Measurements from ENCODE around the gene CTBP2. TPM values are rescaled to one million over a fixed set of nuclear protein-coding genes. Genes with fewer than 3 reads are reported as not detected.

CTBP2 gene
- total RNA-seq, 2 experiments from 2014 or later = 0.17 TPM; not detected in 1

DNA sequence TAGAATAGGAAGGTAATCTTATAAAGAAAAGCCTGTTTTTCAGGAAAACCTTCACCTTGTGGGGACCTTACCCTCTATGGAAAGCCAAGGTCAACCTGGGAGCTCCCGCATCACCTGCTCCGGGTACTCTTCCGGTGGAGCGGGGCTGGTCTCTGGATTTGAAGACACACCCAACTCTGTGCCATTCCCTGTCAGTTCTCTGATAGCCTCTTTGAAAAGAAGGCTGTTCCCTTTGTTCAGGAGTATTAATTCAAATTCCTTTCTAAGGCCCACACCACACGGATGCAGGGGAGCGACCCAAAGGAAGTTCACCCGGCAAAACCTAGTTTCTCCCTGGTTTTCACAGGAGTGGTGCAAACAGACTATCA is 10.7 kb downstream of the CTBP2 start:
- POLR2A ChIA-PET = no interaction called here
- intact Hi-C loops (cut with DNase I, micrococcal nuclease) = no loop called here

DNA sequence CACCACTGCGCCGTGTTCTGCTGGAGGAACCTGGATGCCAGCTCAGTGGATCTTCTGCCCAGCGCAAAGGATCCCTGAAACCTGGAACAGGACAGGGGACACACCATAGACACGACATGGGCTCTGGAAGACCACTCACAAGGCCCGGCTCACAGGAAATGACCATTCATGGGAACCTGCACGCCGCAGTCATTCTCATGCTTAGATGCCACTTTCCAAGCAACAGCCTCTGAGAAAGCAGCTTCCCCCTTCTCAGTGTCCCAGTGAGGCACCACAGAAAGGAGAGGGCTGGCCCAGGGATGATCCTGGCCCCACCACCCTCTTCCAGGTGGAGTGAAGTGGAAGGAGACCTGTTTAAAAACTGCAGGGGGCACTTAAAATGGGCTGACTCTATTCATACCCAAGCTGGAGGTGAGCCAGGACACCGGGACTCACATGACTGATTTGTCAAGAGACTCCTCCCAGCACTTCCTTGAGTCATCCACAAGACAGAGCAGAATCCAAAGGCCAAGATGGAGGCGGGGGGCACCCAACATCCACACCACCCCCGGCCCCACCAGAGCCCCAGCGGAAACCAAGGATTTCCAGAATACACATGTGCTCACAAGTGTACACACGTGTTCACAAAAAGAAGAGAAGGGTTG is 11.2 kb downstream of the CTBP2 start:
- Histone ChIP-seq H3K27ac (ENCODE audit: low read depth in 1 of 2, low read length in 2 of 2) (no peak overlapping the region), H3K27me3 (ENCODE audit: control insufficient read depth in 1 of 2, insufficient read depth in 2 of 2, low read length in 2 of 2) (peaks cover 32 to 44% of the 10 kb centered on the region in 2 experiments), H3K9me3 (ENCODE audit: control insufficient read depth in 1 of 2, insufficient read depth in 1 of 2, low read length in 2 of 2) (peaks cover 0 to 17% of the 10 kb centered on the region in 2 experiments), H3K4me1 (ENCODE audit: insufficient read depth, low read length) (no peaks in the 10 kb centered on the region), H3K4me3 (ENCODE audit: low read length) (no peak overlapping the region), H3K36me3 (ENCODE audit: insufficient read depth, low read length) (no peaks in the 10 kb centered on the region)
- Mint-ChIP-seq H3K4me3 (no peak overlapping the region), H3K4me1 (ENCODE audit: low read depth) (no peaks in the 10 kb centered on the region), H3K27ac (no peak overlapping the region), H3K9me3 (no peaks in the 10 kb centered on the region), H3K27me3 (peaks cover 72% of the 10 kb centered on the region), H3K36me3 (ENCODE audit: low read depth) (no peaks in the 10 kb centered on the region)
- peak in 2 of 14 experiments; percentile 39 to 44 for DNase-seq
- TF ChIP-seq, protein P1, sequence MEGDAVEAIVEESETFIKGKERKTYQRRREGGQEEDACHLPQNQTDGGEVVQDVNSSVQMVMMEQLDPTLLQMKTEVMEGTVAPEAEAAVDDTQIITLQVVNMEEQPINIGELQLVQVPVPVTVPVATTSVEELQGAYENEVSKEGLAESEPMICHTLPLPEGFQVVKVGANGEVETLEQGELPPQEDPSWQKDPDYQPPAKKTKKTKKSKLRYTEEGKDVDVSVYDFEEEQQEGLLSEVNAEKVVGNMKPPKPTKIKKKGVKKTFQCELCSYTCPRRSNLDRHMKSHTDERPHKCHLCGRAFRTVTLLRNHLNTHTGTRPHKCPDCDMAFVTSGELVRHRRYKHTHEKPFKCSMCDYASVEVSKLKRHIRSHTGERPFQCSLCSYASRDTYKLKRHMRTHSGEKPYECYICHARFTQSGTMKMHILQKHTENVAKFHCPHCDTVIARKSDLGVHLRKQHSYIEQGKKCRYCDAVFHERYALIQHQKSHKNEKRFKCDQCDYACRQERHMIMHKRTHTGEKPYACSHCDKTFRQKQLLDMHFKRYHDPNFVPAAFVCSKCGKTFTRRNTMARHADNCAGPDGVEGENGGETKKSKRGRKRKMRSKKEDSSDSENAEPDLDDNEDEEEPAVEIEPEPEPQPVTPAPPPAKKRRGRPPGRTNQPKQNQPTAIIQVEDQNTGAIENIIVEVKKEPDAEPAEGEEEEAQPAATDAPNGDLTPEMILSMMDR (IDR thresholded peaks at IDR 0.05) = no peak
- CTCF ChIA-PET = no interaction called here
- POLR2A ChIA-PET = no interaction called here
- no peak for ATAC-seq (ENCODE audit: poor library complexity)
- intact Hi-C loops (cut with DNase I, micrococcal nuclease) = no loop called here

More for the DNA sequence above, 10.7 kb downstream of the CTBP2 start:
- TF ChIP-seq, protein P1 (IDR thresholded peaks at IDR 0.05) = no peak
- peaks cover 0 to 17% of the 10 kb centered on the region in 2 experiments for H3K9me3 ChIP-seq (ENCODE audit: control insufficient read depth in 1 of 2, insufficient read depth in 1 of 2, low read length in 2 of 2)
- ATAC-seq (ENCODE audit: poor library complexity) = no peak
- peaks cover 32 to 46% of the 10 kb centered on the region in 2 experiments for H3K27me3 ChIP-seq (ENCODE audit: control insufficient read depth in 1 of 2, insufficient read depth in 2 of 2, low read length in 2 of 2)
- no peak for DNase-seq
- H3K4me1 ChIP-seq (ENCODE audit: insufficient read depth, low read length) = no peaks in the 10 kb centered on the region
- H3K36me3 ChIP-seq (ENCODE audit: insufficient read depth, low read length) = no peaks in the 10 kb centered on the region
- Mint-ChIP-seq H3K4me1 (ENCODE audit: low read depth) (no peaks in the 10 kb centered on the region), H3K27ac (no peak overlapping the region), H3K9me3 (no peaks in the 10 kb centered on the region), H3K4me3 (no peak overlapping the region), H3K36me3 (ENCODE audit: low read depth) (no peaks in the 10 kb centered on the region), H3K27me3 (peaks cover 73% of the 10 kb centered on the region)
- no peak overlapping the region for H3K27ac ChIP-seq (ENCODE audit: low read depth in 1 of 2, low read length in 2 of 2)
- H3K4me3 ChIP-seq (ENCODE audit: low read length) = no peak overlapping the region
- CTCF ChIA-PET = no interaction called here

DNA sequence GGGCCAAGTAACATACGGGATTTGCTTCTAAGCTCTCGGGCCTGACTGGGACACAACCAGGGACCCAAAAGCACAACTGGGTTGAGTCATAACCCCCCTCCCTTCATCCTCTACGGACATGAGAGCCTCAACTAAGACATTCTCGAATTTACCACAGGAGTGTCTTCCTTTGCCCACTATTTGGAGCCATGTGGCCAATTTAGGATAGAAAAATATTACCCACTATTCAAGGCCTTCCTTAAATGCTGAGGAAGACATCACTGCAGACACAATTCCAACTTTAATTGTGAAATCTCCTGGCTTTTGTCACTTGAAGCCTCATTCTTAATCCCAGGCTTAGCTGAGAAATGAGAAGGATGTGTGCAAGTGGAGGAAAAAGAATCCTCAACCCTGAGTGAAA is 11.8 kb downstream of the CTBP2 start:
- TF ChIP-seq, protein P1 (IDR thresholded peaks at IDR 0.05) = no peak
- Mint-ChIP-seq H3K4me1 (ENCODE audit: low read depth) (no peaks in the 10 kb centered on the region), H3K27me3 (peaks cover 71% of the 10 kb centered on the region), H3K9me3 (no peaks in the 10 kb centered on the region), H3K36me3 (ENCODE audit: low read depth) (no peaks in the 10 kb centered on the region), H3K27ac (no peak overlapping the region), H3K4me3 (no peak overlapping the region)
- intact Hi-C loops (cut with DNase I, micrococcal nuclease) = no loop called here
- Histone ChIP-seq H3K4me1 (ENCODE audit: insufficient read depth, low read length) (no peaks in the 10 kb centered on the region), H3K4me3 (ENCODE audit: low read length) (no peak overlapping the region), H3K9me3 (ENCODE audit: control insufficient read depth in 1 of 2, insufficient read depth in 1 of 2, low read length in 2 of 2) (peaks cover 0 to 17% of the 10 kb centered on the region in 2 experiments), H3K27me3 (ENCODE audit: control insufficient read depth in 1 of 2, insufficient read depth in 2 of 2, low read length in 2 of 2) (peaks cover 28 to 44% of the 10 kb centered on the region in 2 experiments), H3K27ac (ENCODE audit: low read depth in 1 of 2, low read length in 2 of 2) (no peak overlapping the region), H3K36me3 (ENCODE audit: insufficient read depth, low read length) (no peaks in the 10 kb centered on the region)
- no peak for DNase-seq
- no peak for ATAC-seq (ENCODE audit: poor library complexity)
- CTCF ChIA-PET = no interaction called here
- POLR2A ChIA-PET = no interaction called here

All from CD4-positive, alpha-beta T cell (primary cell).